Upper lobe of right lung (tissue), 1 donor: ENCODE measurements around the gene TSPAN19. TPM values are rescaled to one million over a fixed set of nuclear protein-coding genes. Genes with fewer than 3 reads are reported as not detected.

ENCODE experiments used
- ATAC-seq: fragments of 200-7000 bp; cut with Tn5 transposase; one replicate; pipeline ENCODE4 v1.9.1; 2020; ENCODE audit warnings: mild to moderate bottlenecking, moderate library complexity
- DNase-seq: peaks from one replicate; pipeline ENCODE4 v3.0.0-alpha.2; 2020
- H3K27ac ChIP-seq: fragments of 200-600 bp; one replicate; pipeline ENCODE4 v1.8.0; 2022
- H3K27me3 ChIP-seq: fragments of 200-600 bp; one replicate; pipeline ENCODE4 v1.8.0; 2022; ENCODE audit warnings: mild to moderate bottlenecking
- H3K36me3 ChIP-seq: fragments of 200-600 bp; one replicate; pipeline ENCODE4 v1.8.0; 2022
- H3K4me1 ChIP-seq: fragments of 200-600 bp; one replicate; pipeline ENCODE4 v1.8.0; 2022
- H3K4me3 ChIP-seq: fragments of 200-600 bp; one replicate; pipeline ENCODE4 v1.8.0; 2022; ENCODE audit warnings: mild to moderate bottlenecking
- H3K9me3 ChIP-seq: fragments of 200-600 bp; one replicate; pipeline ENCODE4 v1.8.0; 2022
- CTCF ChIP-seq: fragments of 200-600 bp; IDR thresholded peaks from one replicate; pipeline ENCODE4 v1.8.0; 2022; ENCODE audit warnings: antibody characterized with exemption
- intact Hi-C: fragments of 100-400 bp; cut with DNase I; formaldehyde crosslinking; loops from one replicate; pipeline ENCODE4 v1.11.0; 2022
- total RNA-seq: library from RNA; stranded (reverse); fragmentation: NEBNext Ultra II Directional; extraction: Animal tissue kit (Norgen Biotek cat#: 25700); gene quantifications from one replicate; pipeline ENCODE4 v1.2.1, GENCODE V29; 2021
- donor health status: DM: no; HTN: yes; CAD: no; lungs with severe emphysema.

Gene TSPAN19
- total RNA-seq, 1 donor from 2014 or later, result not detected

- Histone ChIP-seq H3K27me3 (no peaks in the 10 kb centered on the region), H3K9me3 (no peaks in the 10 kb centered on the region), H3K27ac (no peak overlapping the region), H3K4me3 (no peak overlapping the region), H3K4me1 (no peaks in the 10 kb centered on the region), H3K36me3 (no peaks in the 10 kb centered on the region)
- ATAC-seq (no peak), DNase-seq (no peak)
- TF ChIP-seq CTCF, result no peak
- intact Hi-C loops, result no loop called here
Observed at GRCh38 chr12:85000729-85001128, 35.3 kb downstream of the TSPAN19 start.

GRCh38 chr12:84998341-84998740, 37.7 kb downstream of the TSPAN19 start:
- no peak overlapping the region for H3K27ac ChIP-seq
- ATAC-seq, result no peak

GRCh38 chr12:84996759-84997158, 39.3 kb downstream of the TSPAN19 start:
- DNase-seq (no peak), ATAC-seq (no peak)
- Histone ChIP-seq H3K27me3 (no peaks in the 10 kb centered on the region), H3K27ac (no peak overlapping the region), H3K4me3 (no peak overlapping the region), H3K9me3 (no peaks in the 10 kb centered on the region), H3K4me1 (no peaks in the 10 kb centered on the region), H3K36me3 (no peaks in the 10 kb centered on the region)
- intact Hi-C loops, result no loop called here
- TF ChIP-seq CTCF, result no peak

More at GRCh38 chr12:84998341-84998740, 37.7 kb downstream of the TSPAN19 start:
- Histone ChIP-seq H3K9me3 (no peaks in the 10 kb centered on the region), H3K4me1 (no peaks in the 10 kb centered on the region), H3K27me3 (no peaks in the 10 kb centered on the region), H3K36me3 (no peaks in the 10 kb centered on the region), H3K4me3 (no peak overlapping the region)
- intact Hi-C loops, result no loop called here
- TF ChIP-seq CTCF, result no peak
- no peak for DNase-seq

GRCh38 chr12:84995641-84996040, 40.4 kb downstream of the TSPAN19 start:
- Histone ChIP-seq H3K9me3 (no peaks in the 10 kb centered on the region), H3K4me3 (no peak overlapping the region), H3K27me3 (no peaks in the 10 kb centered on the region), H3K4me1 (no peaks in the 10 kb centered on the region), H3K36me3 (no peaks in the 10 kb centered on the region), H3K27ac (no peak overlapping the region)
- TF ChIP-seq CTCF, result no peak
- intact Hi-C loops, result no loop called here
- no peak for ATAC-seq
- no peak for DNase-seq

GRCh38 chr12:84994426-84994825, 41.7 kb downstream of the TSPAN19 start:
- H3K4me1 ChIP-seq, result no peaks in the 10 kb centered on the region
- no peak for TF ChIP-seq CTCF
- H3K36me3 ChIP-seq, result no peaks in the 10 kb centered on the region
- no peaks in the 10 kb centered on the region for H3K9me3 ChIP-seq
- DNase-seq (no peak), ATAC-seq (no peak)
- no peak overlapping the region for H3K27ac ChIP-seq
- intact Hi-C loops, result no loop called here
- no peak overlapping the region for H3K4me3 ChIP-seq
- H3K27me3 ChIP-seq, result no peaks in the 10 kb centered on the region

GRCh38 chr12:84986586-84986985, 49.5 kb downstream of the TSPAN19 start:
- TF ChIP-seq CTCF, result no peak
- Histone ChIP-seq H3K4me3 (no peak overlapping the region), H3K27ac (no peak overlapping the region), H3K9me3 (no peaks in the 10 kb centered on the region), H3K27me3 (no peaks in the 10 kb centered on the region), H3K36me3 (no peaks in the 10 kb centered on the region), H3K4me1 (no peaks in the 10 kb centered on the region)
- ATAC-seq (no peak), DNase-seq (no peak)
- intact Hi-C loops, result no loop called here
